Natural killer cell (primary cell): ENCODE results near the gene MRS2. TPM values are rescaled to one million over a fixed set of nuclear protein-coding genes. Genes with fewer than 3 reads are reported as not detected.
"Not testable (repeated sequence)": the region's sequence is repeated elsewhere in the genome, so short reads cannot be mapped to it uniquely, and the experiment has no call there.

Source experiments
- ATAC-seq, 3 donors: fragments of 150-1000 bp in 2 of 3; fragments of 200-7000 bp in 1 of 3; cut with Tn5 transposase; 1 replicate in 1 of 3; 2 replicates in 2 of 3; pipeline ENCODE4 v1.10.0; 2021; ENCODE audit warnings: mild to moderate bottlenecking in 2 of 3, moderate library complexity in 2 of 3
- DNase-seq, 2 donors: peaks; one replicate each; pipeline versions ENCODE4 v3.0.0 to v3.0.0-alpha.2; 2013 to 2021; ENCODE audit warnings: mixed read lengths in 1 of 2
- H3K27ac ChIP-seq: one replicate; pipeline ENCODE4 v1.5.1; 2013; ENCODE audit warnings: mild to moderate bottlenecking, low read length
- H3K27me3 ChIP-seq: one replicate; pipeline ENCODE4 v1.6.1; 2013; ENCODE audit warnings: low read length; ENCODE audit not compliant: control insufficient read depth, insufficient read depth
- H3K36me3 ChIP-seq: one replicate; pipeline ENCODE4 v1.6.1; 2013; ENCODE audit warnings: low read length; ENCODE audit not compliant: control insufficient read depth, insufficient read depth
- H3K4me1 ChIP-seq: one replicate; pipeline ENCODE4 v1.6.1; 2013; ENCODE audit warnings: low read length; ENCODE audit not compliant: control insufficient read depth, insufficient read depth
- H3K4me3 ChIP-seq: one replicate; pipeline ENCODE4 v1.5.1; 2013; ENCODE audit warnings: low read length
- H3K9me3 ChIP-seq: one replicate; pipeline ENCODE4 v1.6.1; 2013; ENCODE audit warnings: low read length; ENCODE audit not compliant: control insufficient read depth, insufficient read depth
- H3K27ac Mint-ChIP-seq, 2 donors: one replicate each; pipeline ENCODE4 v1.8.0; 2022; ENCODE audit warnings: mild to moderate bottlenecking in 2 of 2, mixed read lengths in 2 of 2, moderate library complexity in 1 of 2
- H3K27me3 Mint-ChIP-seq, 2 donors: one replicate each; pipeline ENCODE4 v1.8.0; 2022; ENCODE audit warnings: low read depth in 2 of 2, mixed read lengths in 2 of 2
- H3K36me3 Mint-ChIP-seq: one replicate; pipeline ENCODE4 v1.8.0; 2022; ENCODE audit warnings: mixed read lengths
- H3K4me1 Mint-ChIP-seq, 2 donors: one replicate each; pipeline ENCODE4 v1.8.0; 2022; ENCODE audit warnings: mixed read lengths in 2 of 2
- H3K4me3 Mint-ChIP-seq: one replicate; pipeline ENCODE4 v1.8.0; 2022; ENCODE audit warnings: mild to moderate bottlenecking, moderate library complexity, mixed read lengths
- H3K9me3 Mint-ChIP-seq, 2 donors: one replicate each; pipeline ENCODE4 v1.8.0; 2022; ENCODE audit warnings: mixed read lengths in 2 of 2
- WGBS: methylation state at CpG from one replicate; pipeline ENCODE4 v1.1.7; 2013; ENCODE audit warnings: missing lambda C conversion rate; ENCODE audit not compliant: insufficient coverage; 5-methylcytosine and 5-hydroxymethylcytosine counted together
- intact Hi-C: fragments of 100-400 bp; cut with micrococcal nuclease; formaldehyde crosslinking; loops from one replicate; pipeline ENCODE4 v1.14.2; 2022
- total RNA-seq, 4 donors: library from RNA; stranded (reverse); fragments of 120-200 nt in 1 of 4; gene quantifications; one replicate each; pipeline versions ENCODE4 v1.2.3 to v1.2.4, GENCODE V29; 2013 to 2022
- TF ChIP-seq, protein P1 (sequence below): fragments of 200-600 bp; IDR thresholded peaks from one replicate; pipeline ENCODE4 v1.8.0; 2022; ENCODE audit warnings: antibody characterized with exemption

MRS2 gene
- total RNA-seq, 3 donors from 2014 or later (not counting 1 experiment from before 2014, with no cell fraction given): 9.0 to 12.8 (median 10.8) TPM

DNA sequence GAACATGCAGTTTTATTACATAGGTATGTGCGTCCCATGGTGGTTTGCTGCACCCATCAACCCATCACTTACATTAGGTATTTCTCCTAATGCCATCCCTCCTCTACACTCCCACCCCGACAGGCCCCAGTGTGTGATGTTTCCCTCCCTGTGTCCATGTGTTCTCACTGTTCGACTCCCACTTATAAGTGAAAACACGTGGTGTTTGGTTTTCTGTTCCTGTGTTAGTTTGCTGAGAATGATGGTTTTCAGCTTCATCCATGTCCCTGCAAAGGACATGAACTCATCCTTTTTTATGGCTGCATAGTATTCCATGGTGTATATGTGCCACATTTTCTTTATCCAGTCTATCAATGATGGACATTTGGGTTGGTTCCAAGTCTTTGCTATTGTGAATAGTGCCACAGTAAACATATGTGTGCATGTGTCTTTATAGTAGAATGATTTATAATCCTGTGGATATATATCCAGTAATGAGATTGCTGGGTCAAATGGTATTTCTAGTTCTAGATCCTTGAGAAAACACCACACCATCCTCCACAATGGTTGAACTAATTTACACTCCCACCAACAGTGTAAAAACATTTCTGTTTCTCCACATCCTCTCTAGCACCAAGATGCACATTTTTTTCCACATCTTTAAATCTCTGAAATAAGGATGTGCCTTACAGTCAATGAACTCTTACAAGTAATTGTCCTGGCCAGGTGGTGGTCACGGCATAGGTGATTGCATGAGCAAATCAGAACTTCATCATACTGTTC, 18.2 kb upstream of the MRS2 start:
- H3K4me1 Mint-ChIP-seq, H3K4me3 ChIP-seq, H3K27ac Mint-ChIP-seq, intact Hi-C loops, H3K36me3 Mint-ChIP-seq, H3K27me3 ChIP-seq, H3K9me3 ChIP-seq, H3K27ac ChIP-seq, H3K4me3 Mint-ChIP-seq, H3K4me1 ChIP-seq, DNase-seq, H3K36me3 ChIP-seq, H3K9me3 Mint-ChIP-seq, ATAC-seq: not testable (repeated sequence)
- WGBS: 100% methylated on average over 3 of the region's 5 CpGs
- H3K27me3 Mint-ChIP-seq: peaks cover 9 to 16% of the 10 kb centered on the region in 2 donors

DNA sequence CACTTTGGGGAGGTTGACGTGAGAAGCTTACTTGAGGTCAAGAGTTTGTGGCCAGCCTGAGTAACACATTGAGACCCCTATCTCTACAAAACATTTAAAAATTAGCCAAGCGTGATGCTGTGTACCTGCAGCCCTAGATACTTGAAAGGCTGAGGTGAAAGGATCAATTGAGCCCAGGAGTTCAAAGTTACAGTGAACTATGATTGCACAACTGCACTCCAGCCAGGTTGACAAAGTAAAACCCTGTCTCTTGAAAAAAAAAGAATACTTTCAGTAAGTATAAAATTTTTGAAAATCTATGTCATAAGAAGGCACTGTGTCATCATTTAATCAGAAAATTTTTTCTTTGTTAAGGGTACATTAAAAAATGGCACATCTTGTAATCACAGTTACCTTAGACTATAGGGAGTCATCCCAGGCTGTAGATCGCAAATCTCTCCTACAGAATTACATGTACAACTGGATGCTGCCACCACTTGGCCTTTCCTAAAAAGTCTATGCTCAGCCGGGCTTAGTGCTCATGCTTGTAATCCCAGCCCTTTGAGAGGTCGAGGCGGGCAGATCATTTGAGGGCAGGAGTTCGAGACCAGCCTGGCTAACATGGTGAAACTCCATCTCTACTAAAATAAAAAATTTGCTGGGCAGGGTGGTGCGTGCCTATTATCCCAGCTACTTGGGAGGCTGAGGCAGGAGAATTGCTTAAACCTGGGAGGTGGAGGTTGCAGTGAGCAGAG, 17.0 kb upstream of the MRS2 start:
- Histone ChIP-seq H3K27ac (no peak overlapping the region), H3K27me3 (no peaks in the 10 kb centered on the region), H3K36me3 (no peaks in the 10 kb centered on the region), H3K9me3 (no peaks in the 10 kb centered on the region), H3K4me1 (no peaks in the 10 kb centered on the region), H3K4me3 (no peak overlapping the region)
- intact Hi-C loops: no loop called here
- ATAC-seq (no peak), DNase-seq (no peak)
- Mint-ChIP-seq H3K36me3 (no peaks in the 10 kb centered on the region), H3K27ac (no peak overlapping the region), H3K9me3 (no peaks in the 10 kb centered on the region), H3K4me3 (no peak overlapping the region), H3K27me3 (peaks cover 9 to 16% of the 10 kb centered on the region in 2 donors), H3K4me1 (no peaks in the 10 kb centered on the region)
- TF ChIP-seq, protein P1, sequence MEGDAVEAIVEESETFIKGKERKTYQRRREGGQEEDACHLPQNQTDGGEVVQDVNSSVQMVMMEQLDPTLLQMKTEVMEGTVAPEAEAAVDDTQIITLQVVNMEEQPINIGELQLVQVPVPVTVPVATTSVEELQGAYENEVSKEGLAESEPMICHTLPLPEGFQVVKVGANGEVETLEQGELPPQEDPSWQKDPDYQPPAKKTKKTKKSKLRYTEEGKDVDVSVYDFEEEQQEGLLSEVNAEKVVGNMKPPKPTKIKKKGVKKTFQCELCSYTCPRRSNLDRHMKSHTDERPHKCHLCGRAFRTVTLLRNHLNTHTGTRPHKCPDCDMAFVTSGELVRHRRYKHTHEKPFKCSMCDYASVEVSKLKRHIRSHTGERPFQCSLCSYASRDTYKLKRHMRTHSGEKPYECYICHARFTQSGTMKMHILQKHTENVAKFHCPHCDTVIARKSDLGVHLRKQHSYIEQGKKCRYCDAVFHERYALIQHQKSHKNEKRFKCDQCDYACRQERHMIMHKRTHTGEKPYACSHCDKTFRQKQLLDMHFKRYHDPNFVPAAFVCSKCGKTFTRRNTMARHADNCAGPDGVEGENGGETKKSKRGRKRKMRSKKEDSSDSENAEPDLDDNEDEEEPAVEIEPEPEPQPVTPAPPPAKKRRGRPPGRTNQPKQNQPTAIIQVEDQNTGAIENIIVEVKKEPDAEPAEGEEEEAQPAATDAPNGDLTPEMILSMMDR: no peak
- 85% methylated on average over 8 of the region's 8 CpGs for whole genome bisulfite sequencing

DNA sequence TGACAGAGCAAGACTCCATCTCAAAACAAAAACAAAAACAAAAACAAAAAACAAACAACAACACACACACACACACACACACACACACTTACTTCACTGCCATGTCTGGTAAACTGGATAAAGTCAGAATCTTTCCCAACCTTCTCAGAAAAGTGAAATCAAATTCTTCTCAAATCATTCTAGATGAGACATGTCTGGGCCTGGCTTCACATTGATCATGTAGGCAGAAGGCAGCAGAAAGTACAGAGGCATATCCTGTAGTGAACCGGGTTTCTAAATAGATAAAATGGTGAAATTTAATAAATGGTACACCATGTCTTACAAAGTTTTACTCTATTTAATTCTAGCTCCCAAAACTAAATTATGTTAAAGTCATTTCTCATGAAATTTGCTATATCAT, 14.9 kb upstream of the MRS2 start:
- H3K27ac Mint-ChIP-seq: no peak overlapping the region
- DNase-seq: no peak
- Histone ChIP-seq H3K27me3 (no peaks in the 10 kb centered on the region), H3K4me3 (no peak overlapping the region), H3K27ac (no peak overlapping the region), H3K9me3 (no peaks in the 10 kb centered on the region), H3K36me3 (no peaks in the 10 kb centered on the region), H3K4me1 (no peaks in the 10 kb centered on the region)
- no CpG with 5 or more reads among the region's 1 CpG for WGBS
- H3K9me3 Mint-ChIP-seq: no peaks in the 10 kb centered on the region
- H3K4me3 Mint-ChIP-seq: no peak overlapping the region
- intact Hi-C loops: no loop called here
- H3K4me1 Mint-ChIP-seq: no peaks in the 10 kb centered on the region
- TF ChIP-seq, protein P1: no peak
- peaks cover 2 to 12% of the 10 kb centered on the region in 2 donors for H3K27me3 Mint-ChIP-seq
- no peaks in the 10 kb centered on the region for H3K36me3 Mint-ChIP-seq
- ATAC-seq: no peak

DNA sequence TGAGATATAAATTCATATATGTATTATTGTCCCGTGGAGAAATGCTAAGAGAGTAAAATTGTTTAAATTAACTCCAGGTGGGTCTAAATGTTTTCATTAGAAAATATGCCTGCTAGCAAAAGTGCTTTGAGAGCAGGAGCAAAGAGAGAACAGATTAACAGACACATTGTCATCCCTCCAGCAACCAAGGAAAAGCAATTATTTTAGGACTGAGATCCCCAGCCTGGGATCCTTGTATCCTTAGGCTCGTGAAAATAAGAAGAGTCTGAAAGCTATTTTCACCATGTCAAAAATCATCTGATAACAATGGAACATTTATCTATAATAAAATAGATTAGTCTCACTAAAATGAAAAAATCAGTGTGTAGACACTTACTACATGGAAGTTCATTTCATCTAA, 11.5 kb upstream of the MRS2 start:
- Mint-ChIP-seq H3K4me1 (no peaks in the 10 kb centered on the region), H3K36me3 (no peaks in the 10 kb centered on the region), H3K9me3 (no peaks in the 10 kb centered on the region), H3K4me3 (no peak overlapping the region), H3K27me3 (peaks cover 14 to 19% of the 10 kb centered on the region in 2 donors), H3K27ac (no peak overlapping the region)
- no peaks in the 10 kb centered on the region for H3K4me1 ChIP-seq
- no peaks in the 10 kb centered on the region for H3K36me3 ChIP-seq
- H3K27me3 ChIP-seq: peaks cover 3% of the 10 kb centered on the region
- H3K4me3 ChIP-seq: no peak overlapping the region
- intact Hi-C loops: no loop called here
- TF ChIP-seq, protein P1: no peak
- no peaks in the 10 kb centered on the region for H3K9me3 ChIP-seq
- 75% methylated on average over 1 of the region's 2 CpGs for WGBS
- no peak for ATAC-seq
- DNase-seq: no peak
- H3K27ac ChIP-seq: no peak overlapping the region
